Esophagus muscularis mucosa (tissue), 4 donors: Measurements from ENCODE around the gene BRD3.

Source experiments
- CTCF ChIP-seq, 3 experiments: fragments of 200-600 bp in 2 of 3; fragments of 450-650 bp in 1 of 3; sonication (generic) in 2 of 3; IDR thresholded peaks; one replicate each; pipeline ENCODE4 v1.5.1; 2017 to 2019; ENCODE audit warnings: antibody characterized with exemption in 3 of 3, mild to moderate bottlenecking in 2 of 3, moderate library complexity in 1 of 3
- EP300 ChIP-seq: sonication (generic); formaldehyde crosslinking; IDR thresholded peaks from one replicate; pipeline ENCODE4 v1.6.1; 2017; ENCODE audit warnings: antibody characterized with exemption
- POLR2A ChIP-seq: fragments of 450-650 bp; IDR thresholded peaks from one replicate; pipeline ENCODE4 v1.6.1; 2017; ENCODE audit warnings: antibody characterized with exemption, moderate library complexity, mild to moderate bottlenecking, low read depth
- POLR2AphosphoS5 ChIP-seq, 2 donors: sonication (generic); formaldehyde crosslinking; IDR thresholded peaks; one replicate each; pipeline ENCODE4 v1.6.1; 2017; ENCODE audit warnings: antibody characterized with exemption in 2 of 2

- TF ChIP-seq POLR2AphosphoS5 (IDR thresholded peaks at IDR 0.05) (no peak), CTCF (IDR thresholded peaks at IDR 0.05) (no peak), POLR2A (no peak), EP300 (no peak)
Measured at GRCh38 chr9:134103391-134103998, 35.7 kb upstream of the BRD3 start.
